NCI-H510A treated with DMSO at 0.1 percent for 48 hours (cell line): ENCODE data around the gene HAP1.
"Not testable (repeated sequence)": the region's sequence is repeated elsewhere in the genome, so short reads cannot be mapped to it uniquely, and the experiment has no call there.

ENCODE experiments used
- DNase-seq: peaks from one replicate; lab custom pipeline; 2025; lab: John Stamatoyannopoulos, UW

The HAP1 gene

DNA sequence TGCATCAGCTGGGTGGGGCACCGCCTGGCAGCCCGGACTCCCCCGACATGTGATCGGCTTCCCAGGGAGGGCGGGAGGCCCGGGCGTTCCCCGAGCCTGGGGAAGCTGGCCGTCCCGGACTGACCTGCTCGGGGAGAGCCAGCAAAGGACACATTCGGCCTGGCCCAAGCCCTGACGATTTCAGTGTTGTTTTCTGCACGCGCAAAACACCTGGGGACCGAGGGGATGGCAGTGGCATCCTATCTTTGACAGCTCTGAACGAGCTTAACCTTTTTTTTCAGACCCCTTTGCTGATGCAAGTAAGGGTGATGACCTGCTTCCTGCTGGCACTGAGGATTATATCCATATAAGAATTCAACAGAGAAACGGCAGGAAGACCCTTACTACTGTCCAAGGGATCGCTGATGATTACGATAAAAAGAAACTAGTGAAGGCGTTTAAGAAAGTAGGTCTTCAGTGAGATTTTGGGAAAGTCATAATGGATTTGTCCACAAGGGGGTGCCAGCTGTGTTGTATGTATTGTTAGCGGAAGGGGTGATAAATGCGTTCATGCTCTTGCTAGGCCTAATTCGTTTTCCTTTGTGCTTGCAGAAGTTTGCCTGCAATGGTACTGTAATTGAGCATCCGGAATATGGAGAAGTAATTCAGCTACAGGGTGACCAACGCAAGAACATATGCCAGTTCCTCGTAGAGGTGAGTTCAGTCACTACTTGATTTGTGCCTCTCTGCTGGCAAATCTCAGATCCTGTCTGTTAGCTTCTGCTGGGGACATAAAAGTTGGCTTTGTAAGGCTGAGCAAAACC lies 44.7 kb downstream of the HAP1 start:
- DNase-seq: peak; percentile 23

DNA sequence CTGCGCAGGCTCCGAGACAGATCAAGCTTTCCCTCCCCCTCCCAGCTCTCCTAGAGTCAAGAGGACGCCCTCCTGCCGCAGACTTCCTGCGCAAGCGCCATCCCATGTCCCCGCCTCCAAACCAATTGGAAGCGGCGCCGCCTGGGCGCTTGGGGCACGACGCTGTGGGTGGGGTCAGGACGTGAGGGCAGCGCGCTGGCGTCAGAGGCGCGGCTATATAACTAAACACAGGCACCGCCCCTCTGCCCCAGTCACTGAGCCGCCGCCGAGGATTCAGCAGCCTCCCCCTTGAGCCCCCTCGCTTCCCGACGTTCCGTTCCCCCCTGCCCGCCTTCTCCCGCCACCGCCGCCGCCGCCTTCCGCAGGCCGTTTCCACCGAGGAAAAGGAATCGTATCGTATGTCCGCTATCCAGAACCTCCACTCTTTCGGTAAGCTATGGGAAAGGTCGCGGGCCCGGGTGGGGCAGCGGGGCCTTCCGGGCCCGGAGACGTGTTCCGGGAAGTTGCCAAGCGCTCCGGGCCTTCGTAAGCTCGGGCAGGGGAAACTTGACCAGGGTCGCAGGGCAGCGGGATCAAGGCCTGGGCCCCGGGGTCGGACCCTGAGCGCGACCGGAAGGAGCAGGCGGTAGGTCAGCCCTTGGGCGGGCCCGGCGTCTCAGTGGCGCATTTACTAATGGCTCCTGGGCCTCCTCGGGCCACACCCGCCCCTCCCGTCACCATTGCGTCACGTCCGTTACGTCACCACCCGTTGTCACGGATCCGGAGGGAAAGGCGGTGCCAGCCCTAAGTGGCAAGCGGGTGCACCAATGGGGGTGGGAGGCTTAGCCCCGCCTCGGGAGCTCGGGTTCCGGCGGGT lies 45.6 kb downstream of the HAP1 start, which contains the start of gene EIF1:
EIF1 (plus strand) TSS at position 245 of the 856 bp plus-strand sequence; CDS start at position 399, 154 bp downstream.
- peak; percentile 99 for DNase-seq

DNA sequence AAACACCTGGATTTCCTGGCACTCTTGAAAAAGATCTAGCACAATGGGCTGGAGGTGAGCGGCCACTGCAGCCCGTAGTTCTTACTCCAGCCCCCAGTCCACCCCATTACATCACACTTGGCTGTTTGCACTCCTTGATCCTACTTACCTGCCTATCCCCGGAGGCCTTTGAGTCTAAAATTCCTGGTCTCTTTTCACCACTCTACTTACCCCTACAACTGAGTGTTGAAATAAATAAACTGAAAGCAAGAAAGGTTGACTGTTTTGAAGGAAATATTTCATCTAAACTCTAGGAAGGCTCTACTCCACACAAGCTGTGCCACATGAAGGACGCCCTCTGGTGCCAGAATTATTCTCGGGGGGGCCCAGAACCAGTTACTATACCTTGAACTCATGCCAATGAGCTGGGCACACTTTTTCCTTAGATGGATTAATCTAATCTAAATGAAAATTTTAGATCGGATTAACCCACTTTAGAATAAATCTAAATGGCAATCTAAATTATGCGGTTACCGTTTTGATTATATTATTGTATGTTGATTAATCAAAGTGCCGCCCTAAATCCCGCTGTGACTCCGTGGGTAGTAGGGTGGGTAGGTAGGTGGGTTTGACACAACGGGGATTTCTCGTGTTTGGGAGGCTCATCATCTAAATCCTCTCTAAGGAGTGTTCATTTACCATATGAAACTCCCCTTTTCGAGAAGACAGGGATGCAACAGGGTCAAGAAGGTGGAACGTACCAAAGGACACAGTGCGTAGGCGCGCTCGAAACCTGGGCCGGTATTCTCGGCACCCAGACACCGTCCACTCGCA lies 46.4 kb downstream of the HAP1 start:
- peak; percentile 95 for DNase-seq

DNA sequence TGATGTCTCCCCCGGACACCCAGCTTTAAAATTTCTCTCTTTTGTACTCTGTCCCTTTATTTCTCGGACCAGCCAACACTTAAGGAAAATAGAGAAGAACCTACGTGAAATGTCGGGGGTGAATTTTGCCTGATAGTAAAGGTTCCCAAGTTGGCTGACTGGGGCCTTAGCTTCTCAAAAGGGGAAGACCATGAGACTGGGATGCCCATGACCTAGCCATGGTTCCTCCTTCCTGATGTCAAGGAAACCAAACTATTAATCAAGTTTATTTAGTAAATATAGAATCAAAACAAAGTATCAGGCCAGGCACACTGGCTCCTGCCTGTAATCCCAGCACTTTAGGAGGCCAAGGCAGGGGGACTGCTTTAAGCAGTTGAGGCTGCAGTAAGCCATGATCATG lies 48.2 kb downstream of the HAP1 start:
- no peak for DNase-seq

DNA sequence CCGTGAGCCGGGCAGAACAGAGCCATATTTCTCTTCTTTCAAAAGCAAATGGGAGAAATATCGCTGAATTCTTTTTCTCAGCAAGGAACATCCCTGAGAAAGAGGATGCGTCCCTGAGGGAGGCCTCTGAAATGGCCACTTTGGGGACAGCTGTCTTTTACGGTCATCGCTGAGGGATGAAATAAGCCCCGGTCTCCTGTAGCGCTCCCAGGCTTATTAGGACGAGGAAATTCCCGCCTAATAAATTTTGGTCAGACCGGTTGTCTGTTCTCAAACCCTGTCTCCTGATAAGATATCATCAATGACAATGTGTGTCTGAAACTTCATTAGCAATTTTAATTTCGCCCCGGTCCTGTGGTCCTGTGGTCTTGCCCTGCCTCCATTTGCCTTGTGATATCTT lies 48.7 kb downstream of the HAP1 start:
- DNase-seq: not testable (repeated sequence)

DNA sequence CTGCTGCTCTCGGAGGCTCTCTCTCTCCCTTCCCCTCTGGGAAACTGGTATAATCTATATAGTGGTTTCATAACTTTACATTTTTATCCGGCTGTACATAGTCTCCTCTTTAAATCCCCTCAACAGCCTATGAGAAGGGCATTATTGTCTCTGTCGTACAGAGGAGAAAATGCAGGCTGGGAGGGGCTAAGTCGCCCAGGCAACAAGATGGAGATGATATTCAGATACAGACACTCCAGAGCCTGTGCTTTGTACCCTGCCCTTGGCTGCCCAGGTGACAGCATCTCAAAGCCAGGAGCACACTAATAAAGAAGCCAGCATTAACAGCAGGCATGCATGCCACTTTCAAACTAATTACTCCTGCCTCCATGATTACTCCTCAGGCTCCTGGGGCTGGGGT lies 50.4 kb downstream of the HAP1 start:
- no peak for DNase-seq

DNA sequence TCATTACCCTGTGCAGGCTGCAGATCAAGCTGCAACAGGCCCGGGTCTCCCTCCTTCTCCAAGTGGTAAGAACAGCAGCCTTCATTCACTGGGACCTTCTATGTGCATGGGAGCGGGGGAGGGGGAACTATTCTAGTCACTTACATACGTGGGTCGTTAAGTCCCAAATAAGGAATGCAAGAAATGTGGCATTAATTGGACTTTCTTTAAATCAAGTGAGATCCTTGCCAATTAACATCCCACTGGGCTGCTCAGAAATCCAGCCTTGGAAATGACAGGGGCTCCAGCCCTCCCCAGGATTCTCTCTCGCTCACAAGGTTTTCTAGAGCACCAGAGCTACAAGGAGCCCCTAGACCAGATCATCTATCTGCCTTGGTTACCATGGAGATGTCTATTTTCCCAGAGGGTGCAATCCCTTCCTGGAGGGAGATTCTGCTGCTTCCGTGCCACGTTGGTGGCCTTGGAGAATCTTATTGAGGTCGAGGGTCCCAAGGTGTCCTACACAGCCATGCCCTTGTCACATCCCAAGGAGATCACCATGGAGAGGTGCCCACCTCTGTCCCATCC lies 50.9 kb downstream of the HAP1 start:
- DNase-seq: no peak

DNA sequence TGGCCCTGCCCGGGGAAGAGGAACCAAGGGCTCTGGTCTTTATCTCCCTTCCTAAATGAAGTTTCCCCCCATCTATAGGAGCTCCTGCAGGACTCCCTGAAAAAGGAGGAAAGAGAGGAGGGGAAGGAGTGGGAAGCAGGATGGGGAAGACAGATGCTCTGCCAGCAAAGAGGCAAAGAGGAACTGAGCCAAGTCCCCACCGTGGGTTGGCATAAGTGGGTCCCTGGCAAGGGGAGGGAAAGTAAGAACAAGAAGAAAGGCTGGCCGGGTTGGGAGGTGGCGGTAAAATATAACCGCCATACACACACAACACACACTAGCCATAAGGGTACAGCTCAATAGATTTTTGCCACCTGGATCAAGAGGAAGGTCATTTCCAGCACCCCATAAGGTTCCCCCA lies 51.8 kb downstream of the HAP1 start:
- no peak for DNase-seq

DNA sequence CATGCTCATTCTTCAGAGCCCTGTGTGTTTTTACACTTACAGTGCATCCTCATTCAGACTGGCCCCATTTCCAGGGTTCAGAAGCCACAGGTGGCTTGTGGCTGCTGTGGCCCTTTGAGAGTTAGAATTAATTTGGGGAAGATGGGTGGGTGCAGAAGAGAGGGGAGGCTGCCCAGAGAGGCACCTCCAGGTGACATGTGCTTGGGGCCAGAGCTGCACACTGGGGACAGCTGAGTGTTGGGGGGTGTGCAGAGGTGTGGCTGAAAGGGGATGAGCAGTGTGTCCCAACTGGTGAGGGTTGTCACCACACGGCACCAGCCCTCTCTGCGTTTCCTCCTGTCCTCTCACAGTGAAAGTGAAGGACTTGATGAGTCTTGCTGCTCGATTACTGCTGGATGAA lies 52.7 kb downstream of the HAP1 start:
- DNase-seq: no peak

DNA sequence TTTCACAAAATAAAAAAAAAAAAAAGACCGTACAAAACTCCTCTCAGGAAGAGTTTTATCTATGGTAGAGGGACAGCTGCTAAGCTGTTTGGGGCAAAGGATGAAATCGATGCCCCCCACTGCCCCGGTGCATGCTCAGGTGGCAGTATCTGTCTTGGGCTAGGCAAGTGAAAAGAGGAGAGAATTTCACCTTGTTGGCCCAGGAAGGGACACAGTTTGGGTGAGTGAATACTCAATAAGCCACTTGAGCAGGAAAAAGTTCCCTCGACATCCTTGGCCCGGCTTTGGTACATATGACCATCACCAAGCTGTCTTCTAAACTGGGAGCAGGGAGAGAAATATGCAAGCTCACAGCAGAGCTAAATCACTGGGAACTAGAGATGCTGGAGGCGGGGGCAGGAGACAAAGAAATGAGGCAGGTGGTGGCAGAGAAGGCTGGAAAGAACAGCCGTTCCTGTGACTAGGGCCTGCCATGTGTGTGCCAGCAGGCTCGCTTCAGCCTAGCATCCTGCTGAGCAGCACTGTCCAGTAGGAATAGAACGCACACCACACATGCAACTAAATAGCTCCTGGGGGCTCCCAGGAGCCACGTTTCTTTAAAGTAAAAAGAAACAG lies 53.9 kb downstream of the HAP1 start:
- DNase-seq: peak; percentile 39

DNA sequence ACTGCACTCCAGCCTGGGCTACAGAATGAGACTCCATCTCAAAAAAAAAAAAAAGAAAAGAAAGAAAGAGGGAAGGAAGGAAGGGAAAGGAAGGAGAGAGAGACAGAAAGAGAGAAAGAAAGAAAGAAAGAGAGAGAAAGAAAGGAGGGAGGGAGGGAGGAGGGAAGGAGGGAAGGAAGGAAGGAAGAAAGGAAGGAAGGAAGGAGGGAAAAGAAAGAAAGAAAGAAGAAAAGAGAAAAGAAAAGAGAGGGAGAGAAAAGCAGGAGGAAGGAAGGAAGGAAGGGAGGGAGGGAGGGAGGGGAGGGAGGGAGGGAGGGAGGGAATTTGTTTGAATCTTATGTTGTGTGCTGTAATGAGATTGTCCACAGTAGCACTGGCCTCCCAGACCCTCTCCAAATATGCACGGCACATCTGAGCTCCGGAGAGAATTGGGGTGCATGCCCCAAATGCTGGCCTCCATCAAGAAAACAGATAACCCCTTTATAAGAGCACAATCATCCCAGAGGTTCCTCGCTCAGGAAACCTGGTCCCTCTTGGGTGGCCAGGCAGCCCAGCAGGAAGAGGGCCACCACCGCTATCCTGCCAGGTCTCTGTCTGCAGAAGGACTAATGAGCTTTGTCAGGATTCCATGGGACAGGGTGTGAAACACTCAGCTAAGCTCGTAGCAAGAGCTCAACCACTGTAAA lies 54.6 kb downstream of the HAP1 start:
- DNase-seq: no peak

DNA sequence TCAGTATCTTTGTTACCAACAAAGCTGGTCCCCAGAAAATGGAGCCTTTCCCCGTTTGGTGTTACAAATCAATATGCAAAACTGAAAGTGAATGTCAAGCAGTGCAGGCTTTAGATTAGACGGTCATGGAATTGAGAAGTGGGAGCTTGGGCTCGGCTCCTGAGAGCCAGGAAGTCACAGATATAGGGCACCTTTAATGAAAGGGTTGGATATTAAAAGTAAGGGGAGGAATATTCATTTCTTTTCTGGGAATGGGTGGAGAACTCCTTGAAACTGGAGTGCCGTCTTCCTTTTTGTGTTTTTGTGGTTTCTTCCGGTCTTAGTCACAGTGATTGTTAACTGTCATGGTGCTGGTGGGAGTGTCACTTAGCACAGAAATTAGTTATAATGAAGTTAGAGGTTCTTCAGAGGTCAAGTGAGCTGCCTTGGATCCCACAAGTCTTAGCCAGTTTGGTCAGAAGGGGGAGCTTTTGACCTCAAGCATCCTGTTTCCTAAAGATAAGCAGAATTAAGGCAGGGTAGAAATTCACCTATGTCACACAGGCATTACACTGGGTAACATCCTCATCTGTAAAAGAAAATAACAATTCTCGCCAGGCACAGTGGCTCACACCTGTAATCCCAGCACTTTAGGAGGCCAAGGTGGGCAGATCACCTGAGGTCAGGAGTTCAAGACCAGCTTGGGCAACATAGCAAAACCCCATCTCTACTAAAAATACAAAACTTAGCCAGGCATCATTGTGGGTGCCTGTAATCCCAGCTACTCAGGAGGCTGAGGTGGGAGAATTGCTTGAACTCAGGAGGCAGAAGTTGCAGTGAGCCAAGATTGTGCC lies 55.3 kb downstream of the HAP1 start:
- DNase-seq: peak; percentile 84

DNA sequence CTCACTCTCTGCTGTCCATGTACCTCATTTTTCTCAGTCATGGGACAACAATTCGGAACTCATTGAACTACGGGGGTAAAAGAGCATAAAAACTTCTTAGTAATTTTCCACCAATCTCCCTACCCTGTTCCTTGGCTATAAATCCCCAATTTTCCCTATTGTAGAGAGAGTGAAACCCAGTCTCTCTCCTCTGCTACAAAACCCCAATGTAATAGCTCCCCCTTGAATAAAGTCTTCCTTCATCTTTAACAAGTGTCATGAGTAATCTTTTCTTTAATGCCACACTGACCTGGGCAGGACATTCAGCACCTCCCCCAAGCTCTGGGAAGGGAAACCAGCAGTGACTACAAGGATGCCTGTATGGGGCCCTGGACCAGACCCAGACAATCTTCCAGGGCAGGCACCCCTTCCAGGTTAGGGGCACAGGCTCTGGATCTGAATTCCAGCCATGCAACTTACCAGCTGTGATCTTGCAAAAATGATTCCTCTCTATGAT lies 56.0 kb downstream of the HAP1 start:
- DNase-seq: peak; percentile 60

DNA sequence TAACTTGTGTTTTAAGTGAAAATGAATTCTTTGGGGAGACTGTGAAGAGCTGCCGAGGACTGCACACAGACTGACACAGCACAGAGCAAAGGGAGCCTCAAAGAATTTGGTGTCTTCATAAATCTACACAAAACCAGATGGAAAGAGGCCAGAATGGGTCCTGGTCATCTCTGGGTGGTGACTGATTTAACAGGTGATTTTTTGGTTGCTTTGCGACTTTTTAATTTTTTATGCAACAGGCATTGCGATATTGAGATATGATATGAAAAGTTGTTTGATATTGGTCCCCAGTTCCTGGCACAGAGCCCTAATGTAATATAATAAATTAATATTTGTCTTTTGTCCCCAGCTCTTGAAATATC lies 58.4 kb downstream of the HAP1 start:
- no peak for DNase-seq

DNA sequence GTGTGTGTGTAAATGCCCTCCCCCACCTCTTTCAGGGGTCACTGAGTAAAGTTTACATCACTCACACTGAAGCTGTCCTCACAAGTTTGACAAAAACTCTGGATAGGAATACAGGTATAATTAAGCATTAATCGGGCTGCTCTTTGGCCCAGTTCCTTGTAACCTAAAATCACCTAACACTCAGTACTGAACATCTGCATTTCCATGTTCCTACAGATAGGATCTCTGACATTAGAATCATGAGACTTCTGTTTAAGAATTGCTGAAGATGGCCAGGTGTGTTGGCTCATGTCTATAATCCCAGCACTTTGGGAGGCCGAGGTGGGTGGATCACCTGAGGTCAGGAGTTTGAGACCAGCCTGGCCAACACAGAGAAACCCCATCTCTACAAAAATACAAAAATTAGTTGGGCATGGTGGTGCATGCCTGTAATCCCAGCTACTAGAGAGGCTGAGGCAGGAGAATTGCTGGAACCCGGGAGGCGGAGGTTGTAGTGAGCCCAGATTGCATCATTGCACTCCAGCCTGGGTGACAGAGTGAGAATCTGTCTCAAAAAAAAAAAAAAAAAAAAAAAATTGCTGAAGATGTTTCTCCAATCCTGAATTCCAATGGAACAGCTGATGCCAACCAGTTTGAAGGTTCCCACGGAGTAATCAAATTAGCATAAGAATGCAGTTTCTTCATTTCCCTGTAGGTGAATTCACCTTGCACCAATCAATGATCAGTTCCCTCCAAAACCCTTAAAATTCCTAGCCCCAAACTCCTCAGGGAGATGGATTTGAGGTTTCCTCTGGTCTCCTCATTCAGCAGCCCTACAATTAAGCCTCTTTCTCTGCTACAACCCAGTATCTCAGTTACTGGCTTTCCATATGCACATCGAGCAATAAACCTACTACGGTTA lies 59.0 kb downstream of the HAP1 start:
- not testable (repeated sequence) for DNase-seq
